Mesenteric fat pad (tissue), 1 donor: ENCODE data around the gene IFT122. TPM values are rescaled to one million over a fixed set of nuclear protein-coding genes. Genes with fewer than 3 reads are reported as not detected.
"Not testable (repeated sequence)": the region's sequence is repeated elsewhere in the genome, so short reads cannot be mapped to it uniquely, and the experiment has no call there.

Experiments used
- DNase-seq: peaks from one replicate; pipeline ENCODE4 v3.0.0-alpha.2; 2020; ENCODE audit warnings: low spot score
- total RNA-seq: library from RNA; stranded (reverse); fragmentation: NEBNext Ultra II Directional; extraction: Animal tissue kit (Norgen Biotek cat#: 25700); gene quantifications from one replicate; pipeline ENCODE4 v1.2.1, GENCODE V29; 2021
- donor health status: DM: yes; HTN: yes; CAD: no.

Gene IFT122
- total RNA-seq, 1 donor from 2014 or later: 30.5 TPM

GRCh38 chr3:129532261-129532660 lies 92.2 kb downstream of the IFT122 start:
- no peak for DNase-seq

- DNase-seq: no peak
These were observed 93.4 kb downstream of the IFT122 start for GRCh38 chr3:129533406-129533805.

GRCh38 chr3:129534428-129535027 lies 94.5 kb downstream of the IFT122 start:
- DNase-seq: no peak

GRCh38 chr3:129535075-129535474 lies 95.1 kb downstream of the IFT122 start:
- DNase-seq: no peak

- DNase-seq: no peak
These were observed 96.3 kb downstream of the IFT122 start for GRCh38 chr3:129536374-129536667.

- DNase-seq: no peak
These were observed 96.8 kb downstream of the IFT122 start for GRCh38 chr3:129536804-129537203.

- no peak for DNase-seq
These were observed 99.2 kb downstream of the IFT122 start for GRCh38 chr3:129539206-129539605.

- DNase-seq: no peak
These were observed 100.9 kb downstream of the IFT122 start for GRCh38 chr3:129540776-129541516.

- no peak for DNase-seq
These were observed 102.7 kb downstream of the IFT122 start for GRCh38 chr3:129542747-129543146.

- DNase-seq: no peak
These were observed 103.2 kb downstream of the IFT122 start, which contains the start of gene H1-8 for GRCh38 chr3:129543156-129543790. TSS of gene H1-8 (plus strand) at chr3:129543175. CDS start at chr3:129543219, 44 bp downstream.

GRCh38 chr3:129543999-129544398 lies 104.0 kb downstream of the IFT122 start:
- DNase-seq: no peak

GRCh38 chr3:129545951-129546350 lies 105.9 kb downstream of the IFT122 start:
- not testable (repeated sequence) for DNase-seq

- no peak for DNase-seq
These were observed 107.2 kb downstream of the IFT122 start for GRCh38 chr3:129547241-129547640.

- DNase-seq: no peak
These were observed 108.3 kb downstream of the IFT122 start for GRCh38 chr3:129548104-129548965.

- no peak for DNase-seq
These were observed 109.2 kb downstream of the IFT122 start for GRCh38 chr3:129549006-129549800.

GRCh38 chr3:129549805-129550204 lies 109.8 kb downstream of the IFT122 start:
- no peak for DNase-seq

- DNase-seq: no peak
These were observed 112.4 kb downstream of the IFT122 start for GRCh38 chr3:129552287-129553050.

GRCh38 chr3:129553171-129553570 lies 113.1 kb downstream of the IFT122 start:
- DNase-seq: no peak

GRCh38 chr3:129553719-129554118 lies 113.7 kb downstream of the IFT122 start:
- no peak for DNase-seq
